NCI-H1417 (cell line): ENCODE results near the gene EPB41L3.
"Not testable (repeated sequence)": the region's sequence is repeated elsewhere in the genome, so short reads cannot be mapped to it uniquely, and the experiment has no call there.

Source experiments
- DNase-seq, 3 experiments: peaks; one replicate each; lab custom pipeline; 2025; lab: John Stamatoyannopoulos, UW

The EPB41L3 gene

GRCh38 chr18:5498452-5498851 lies 45.3 kb downstream of the EPB41L3 start:
- no peak for DNase-seq

DNA sequence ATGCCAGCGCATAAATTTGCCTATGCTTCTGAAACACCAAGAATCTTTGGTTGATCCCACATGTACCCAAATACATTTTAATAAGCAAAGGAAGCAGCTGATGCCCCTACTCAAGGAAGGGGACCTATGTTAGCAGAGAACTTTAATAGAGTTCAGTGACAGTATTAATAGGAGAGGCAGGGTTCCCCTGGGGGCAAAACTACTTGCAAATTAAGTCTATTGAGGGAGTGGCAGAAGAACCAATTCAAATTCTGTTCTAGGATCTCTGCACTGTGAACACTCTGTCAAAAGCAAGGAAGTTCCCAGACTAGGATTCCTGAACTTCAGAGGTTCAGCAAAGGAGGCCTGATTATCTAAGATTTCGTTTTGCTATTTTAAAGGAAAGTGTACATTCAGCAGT lies 47.5 kb downstream of the EPB41L3 start:
- DNase-seq = no peak

GRCh38 chr18:5490753-5491480 lies 52.9 kb downstream of the EPB41L3 start:
- no peak for DNase-seq

DNA sequence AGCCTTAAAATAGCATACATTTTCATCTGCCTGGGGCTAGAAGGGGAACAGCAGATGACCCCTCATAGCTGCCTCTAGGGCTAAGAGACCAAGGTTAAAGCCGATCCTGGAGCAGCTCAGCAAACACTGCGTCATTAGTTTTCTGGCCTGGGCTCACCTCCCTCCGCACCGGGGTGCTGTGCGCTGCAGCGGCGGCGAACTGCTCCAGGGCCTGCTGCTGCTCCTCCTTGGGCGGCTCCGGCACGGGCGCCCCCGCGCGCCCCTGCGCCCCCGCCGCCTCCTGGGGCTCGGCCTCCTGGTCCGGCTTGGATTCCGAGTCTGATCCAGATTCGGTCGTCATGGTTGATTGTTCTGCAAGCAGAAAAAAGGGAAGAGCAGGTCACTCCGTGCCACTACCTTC lies 55.0 kb downstream of the EPB41L3 start:
- no peak for DNase-seq

DNA sequence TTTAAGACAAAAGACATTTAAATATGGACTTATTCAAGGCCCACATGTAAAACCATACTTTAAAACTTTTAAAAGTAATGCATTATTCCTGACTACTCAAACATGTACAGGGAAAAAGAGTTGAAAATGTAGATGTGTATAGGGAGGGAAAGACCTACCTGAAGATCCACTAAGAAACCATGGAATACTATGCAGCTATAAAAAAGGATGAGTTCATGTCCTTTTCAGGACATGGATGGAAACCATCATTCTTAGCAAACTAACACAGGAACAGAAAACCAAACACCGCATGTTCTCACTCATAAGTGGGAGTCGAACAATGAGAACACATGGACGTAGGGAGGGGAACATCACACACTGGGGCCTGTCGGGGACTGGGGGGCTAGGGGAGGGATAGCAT lies 55.8 kb downstream of the EPB41L3 start:
- DNase-seq = not testable (repeated sequence)

GRCh38 chr18:5484526-5484925 lies 59.3 kb downstream of the EPB41L3 start:
- no peak for DNase-seq

DNA sequence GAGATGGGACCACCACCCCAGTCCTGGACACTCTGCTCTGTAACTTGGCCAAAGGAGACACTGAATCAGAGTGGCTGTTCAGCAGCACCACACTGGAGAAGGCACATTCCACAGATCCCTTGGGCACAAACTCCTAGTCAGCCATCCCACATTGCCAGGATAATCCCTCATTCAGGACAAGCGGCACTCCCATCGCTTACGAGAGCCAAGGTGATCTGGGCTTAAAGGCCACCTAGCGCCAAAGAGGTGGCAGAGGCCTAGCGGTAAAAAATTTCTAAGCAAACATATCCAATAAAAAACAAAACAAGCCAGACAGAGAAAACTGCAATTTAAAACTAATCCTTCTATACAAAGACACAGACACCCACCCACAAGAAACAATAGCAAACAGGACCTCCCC lies 62.2 kb downstream of the EPB41L3 start:
- DNase-seq = no peak

- no peak for DNase-seq
These were observed 65.5 kb downstream of the EPB41L3 start for GRCh38 chr18:5478261-5478660.

- no peak for DNase-seq
These were observed 66.6 kb downstream of the EPB41L3 start for GRCh38 chr18:5476961-5477800.

DNA sequence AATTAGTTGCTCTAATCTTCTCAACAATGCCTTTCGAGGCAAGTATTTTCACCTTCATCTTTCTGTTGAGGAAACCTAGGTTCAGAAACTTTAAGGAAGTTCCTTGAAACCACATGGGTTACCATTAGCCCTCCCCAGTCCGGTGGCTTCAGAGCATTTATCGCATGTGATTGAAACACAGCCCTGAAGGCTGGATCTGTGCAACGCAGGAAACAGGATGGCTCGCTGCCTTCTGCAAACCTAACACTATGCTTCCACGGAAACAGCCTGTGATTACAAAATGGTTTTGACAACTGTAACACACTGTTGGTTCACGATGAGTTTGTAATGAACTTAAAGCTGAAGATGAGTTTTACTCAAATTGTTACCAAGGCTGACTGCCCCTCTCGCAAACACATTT lies 68.5 kb downstream of the EPB41L3 start:
- DNase-seq = no peak

GRCh38 chr18:5469340-5469739 lies 74.5 kb downstream of the EPB41L3 start:
- no peak for DNase-seq

GRCh38 chr18:5468394-5468793 lies 75.4 kb downstream of the EPB41L3 start:
- DNase-seq = no peak

GRCh38 chr18:5467671-5468070 lies 76.1 kb downstream of the EPB41L3 start:
- DNase-seq = peak in 1 of 3 experiments; percentile 40

DNA sequence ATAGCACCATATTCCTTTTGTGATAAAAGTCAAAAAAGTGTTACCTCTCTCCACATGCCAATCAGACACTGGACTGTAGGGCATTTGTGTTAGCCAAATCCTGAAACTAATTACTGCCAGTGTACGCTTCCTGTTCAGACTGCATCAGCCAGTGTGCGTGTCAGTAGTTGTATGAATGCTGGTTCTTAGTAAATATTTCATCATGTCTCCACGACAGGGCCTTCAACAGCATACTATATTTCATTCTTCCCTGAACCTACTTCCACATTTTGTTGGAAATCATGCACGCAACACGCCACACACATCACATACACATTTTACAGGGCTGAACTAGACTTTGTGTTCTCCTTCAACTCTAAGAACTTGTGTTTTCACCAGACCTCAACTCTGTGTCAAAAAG lies 77.5 kb downstream of the EPB41L3 start:
- DNase-seq = no peak

DNA sequence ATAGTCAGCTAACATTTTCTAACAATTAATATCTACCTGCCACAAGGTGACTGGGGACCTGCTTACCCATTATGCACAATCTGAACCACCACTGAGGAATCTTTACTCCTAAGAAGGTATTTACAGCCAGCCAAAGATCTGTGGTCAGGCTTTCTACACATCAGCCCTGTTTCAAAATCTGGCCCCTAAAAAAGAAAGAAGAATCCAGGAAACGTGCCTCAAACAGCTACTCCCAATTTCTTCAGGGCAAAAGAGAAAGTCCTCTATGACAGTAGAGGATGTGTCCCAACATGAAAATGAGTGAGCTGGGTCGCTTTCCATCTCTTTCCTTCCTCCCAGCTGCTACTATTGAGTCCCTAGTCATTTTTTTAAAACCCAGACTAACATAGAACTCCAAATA lies 79.5 kb downstream of the EPB41L3 start:
- no peak for DNase-seq

- no peak for DNase-seq
These were observed 80.0 kb downstream of the EPB41L3 start for GRCh38 chr18:5463831-5464230.

- DNase-seq = peak in 1 of 3 experiments; percentile 51
These were observed 80.4 kb downstream of the EPB41L3 start for GRCh38 chr18:5463390-5463789.

DNA sequence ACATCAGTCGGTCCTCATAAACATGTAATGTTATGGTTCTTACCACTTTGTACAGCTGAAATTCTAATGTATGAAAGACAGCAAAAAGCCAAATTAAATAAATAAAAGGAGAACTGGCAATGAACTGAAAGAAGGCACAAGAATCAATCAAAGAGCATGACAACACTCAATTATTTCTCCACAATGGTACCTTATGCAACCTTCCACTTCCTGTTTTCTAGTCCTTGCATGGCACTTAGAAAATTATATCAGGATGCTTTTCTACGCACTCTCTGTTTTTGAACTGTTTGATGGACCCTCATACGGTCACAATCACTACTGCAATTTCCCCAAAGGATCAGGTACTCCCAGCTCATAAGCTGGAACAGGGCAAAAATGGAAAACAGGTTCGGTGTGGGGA lies 81.6 kb downstream of the EPB41L3 start:
- no peak for DNase-seq

DNA sequence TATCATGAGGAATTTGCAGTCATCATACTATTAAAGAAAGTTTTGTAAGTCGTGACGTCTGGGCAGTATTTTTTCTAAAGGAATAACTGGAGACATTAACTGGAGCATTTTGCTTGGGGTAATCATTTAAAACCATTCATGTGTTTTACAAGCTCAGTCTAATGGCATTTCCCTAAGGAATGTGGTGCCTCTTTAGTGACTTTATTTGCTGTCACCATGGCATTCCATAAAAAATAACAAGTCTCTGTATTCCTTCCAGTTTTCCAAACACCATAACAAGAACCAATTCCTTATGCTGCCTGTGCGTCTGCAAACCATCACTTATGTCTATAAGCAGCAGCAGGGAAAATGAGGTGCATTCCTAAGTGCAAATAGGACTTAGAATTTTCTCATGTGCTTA lies 82.8 kb downstream of the EPB41L3 start:
- no peak for DNase-seq

GRCh38 chr18:5457462-5457957 lies 86.3 kb downstream of the EPB41L3 start:
- no peak for DNase-seq

GRCh38 chr18:5456577-5457461 lies 87.0 kb downstream of the EPB41L3 start:
- DNase-seq = no peak

GRCh38 chr18:5455674-5456073 lies 88.1 kb downstream of the EPB41L3 start:
- DNase-seq = no peak
